GM18508 (cell line): Measurements from ENCODE around the gene CIART.
"Not testable (repeated sequence)": the region's sequence is repeated elsewhere in the genome, so short reads cannot be mapped to it uniquely, and the experiment has no call there.

ENCODE experiments used
- ATAC-seq: cut with Tn5 transposase; IDR thresholded peaks from one replicate; pipeline ENCODE4 v1.9.1; 2021; ENCODE audit warnings: moderate number of reproducible peaks; ENCODE audit not compliant: insufficient read depth, unreplicated experiment

The CIART gene

DNA sequence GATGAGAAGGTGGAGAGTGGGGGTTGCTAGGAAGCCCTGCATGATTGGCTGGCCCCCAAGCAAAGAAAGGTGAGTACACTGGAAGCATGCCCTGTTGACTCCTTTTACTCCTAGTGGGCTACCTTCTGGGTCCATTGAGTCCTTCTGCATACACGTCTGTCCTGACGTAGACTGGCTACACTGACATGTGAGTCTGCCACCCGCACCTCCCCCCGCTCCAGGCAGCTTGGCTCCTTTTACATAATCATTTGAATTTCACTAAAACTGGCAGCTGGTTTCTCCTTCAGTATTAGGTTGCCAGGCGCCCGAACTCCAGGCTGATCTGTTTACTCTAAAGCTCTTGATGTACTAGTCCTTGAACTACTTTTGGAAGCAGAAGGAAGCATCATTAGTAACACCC lies 20.0 kb downstream of the CIART start:
- ATAC-seq = no peak

DNA sequence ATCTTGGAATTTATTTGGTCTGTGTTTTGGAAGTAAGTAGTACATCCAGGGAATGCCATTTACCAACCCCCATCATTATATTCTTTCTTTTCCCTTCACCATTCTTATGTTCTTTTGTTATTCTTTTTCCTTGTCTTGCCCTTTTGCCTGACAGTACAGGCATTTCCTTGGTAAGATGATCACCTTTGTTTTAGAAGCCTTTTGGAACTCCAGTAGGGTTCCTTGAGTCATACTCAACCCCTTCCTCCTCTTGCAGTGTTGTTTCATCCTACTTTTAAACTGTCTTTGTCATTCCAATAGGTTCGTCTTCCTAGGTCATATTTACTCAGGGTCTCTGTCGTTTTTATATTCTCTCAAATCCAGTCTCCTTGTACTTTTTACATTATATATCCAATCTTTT lies 20.5 kb downstream of the CIART start:
- ATAC-seq = no peak

DNA sequence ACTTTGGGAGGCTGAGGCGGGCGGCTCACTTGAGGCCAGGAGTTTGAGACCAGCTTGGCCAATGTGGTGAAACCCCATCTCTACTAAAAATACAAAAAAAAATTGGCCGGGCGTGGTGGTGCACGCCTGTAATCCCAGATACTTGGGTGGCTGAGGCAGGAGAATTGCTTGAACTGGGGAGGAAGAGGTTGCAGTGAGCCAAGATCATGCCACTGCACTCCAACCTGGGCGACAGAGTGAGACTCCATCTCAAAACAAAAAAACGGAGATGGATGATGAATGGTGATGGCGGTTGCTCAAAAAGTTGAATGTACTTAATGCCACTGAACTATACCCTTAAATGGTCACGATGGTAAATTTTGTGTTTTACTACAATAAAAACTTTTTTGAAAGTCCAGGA lies 26.2 kb downstream of the CIART start:
- ATAC-seq = not testable (repeated sequence)

DNA sequence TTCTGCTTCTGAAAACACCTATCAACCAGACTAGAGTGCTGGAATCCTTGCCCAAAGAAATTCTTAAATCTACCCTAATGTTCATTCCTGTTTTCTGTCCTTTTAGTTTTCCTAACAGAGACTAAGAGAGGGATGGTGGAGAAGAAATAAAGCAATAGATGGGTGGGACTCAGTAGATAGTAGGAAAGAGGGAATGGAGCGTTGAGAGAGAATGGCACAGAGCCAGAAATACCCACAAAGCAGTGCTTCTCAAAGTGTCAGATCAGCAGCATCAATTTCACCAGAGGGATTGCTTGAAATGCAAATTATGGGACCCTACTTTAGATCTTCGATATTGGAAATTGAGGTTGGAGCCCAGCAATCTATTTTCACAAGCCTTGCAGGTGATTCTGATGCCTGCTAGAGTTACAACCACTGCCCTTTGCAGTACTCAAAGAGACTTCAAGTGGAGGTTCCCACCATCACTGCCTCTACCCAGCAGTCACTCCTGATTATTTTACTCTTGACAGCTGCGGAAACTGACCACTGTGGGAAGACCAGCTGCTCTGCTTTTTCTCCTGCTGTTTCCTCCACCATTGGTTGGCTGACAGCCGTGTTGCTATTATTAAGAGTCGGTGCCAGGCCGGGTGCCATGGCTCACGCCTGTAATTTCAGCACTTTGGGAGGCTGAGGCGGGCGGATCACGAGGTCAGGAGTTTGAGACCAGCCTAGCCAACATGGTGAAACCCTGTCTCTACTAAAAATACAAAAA lies 27.6 kb downstream of the CIART start:
- no peak for ATAC-seq

DNA sequence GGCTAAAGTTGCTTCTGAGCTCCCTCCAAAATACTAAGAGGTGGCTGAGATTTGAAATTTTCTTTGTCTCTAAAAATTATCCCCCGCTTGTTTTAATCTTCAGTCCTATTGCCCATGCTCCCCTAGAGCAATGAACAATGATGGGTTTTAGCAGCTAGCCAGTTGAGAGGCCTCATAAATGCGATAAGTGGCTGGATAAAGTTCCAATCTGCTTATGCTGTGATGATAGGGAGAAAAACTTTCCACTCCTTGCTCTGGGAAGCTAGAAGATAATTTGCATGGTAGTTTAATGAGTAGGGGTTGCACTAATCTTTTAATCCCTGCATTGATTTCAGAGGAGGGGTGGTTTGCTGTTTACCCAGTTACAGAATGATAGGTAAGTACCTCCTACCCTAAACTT lies 29.4 kb downstream of the CIART start:
- no peak for ATAC-seq

DNA sequence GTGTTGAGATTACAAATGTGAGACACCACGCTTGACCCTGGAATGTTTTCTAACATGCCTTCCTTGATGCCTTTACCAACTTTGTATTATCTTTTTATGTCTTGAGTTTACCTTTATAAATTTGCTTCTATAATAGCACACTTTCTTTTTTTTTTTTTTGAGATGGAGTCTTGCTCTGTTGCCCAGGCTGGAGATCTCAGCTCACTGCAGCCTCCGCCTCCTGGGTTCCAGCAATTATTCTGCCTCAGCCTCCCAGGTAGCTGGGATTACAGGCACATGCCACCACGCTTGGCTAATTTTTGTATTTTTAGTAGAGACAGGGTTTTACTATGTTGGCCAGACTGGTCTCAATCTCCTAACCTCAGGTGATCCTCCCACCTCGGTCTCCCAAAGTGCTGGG lies 32.3 kb downstream of the CIART start:
- not testable (repeated sequence) for ATAC-seq

DNA sequence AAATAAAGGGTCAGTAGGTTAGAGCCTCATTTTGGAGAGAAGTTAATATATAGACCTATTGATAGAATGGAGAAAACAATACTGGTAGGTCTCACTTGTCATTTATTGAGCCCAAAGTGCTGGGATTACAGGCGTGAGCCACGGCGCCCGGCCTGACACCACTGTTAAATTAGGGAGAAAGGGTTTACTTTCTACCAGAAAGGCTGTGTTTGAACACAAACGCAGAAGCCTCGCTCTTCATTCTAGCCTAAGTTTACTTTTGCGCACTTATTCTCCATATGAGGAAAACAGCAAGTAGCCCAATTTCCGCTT lies 38.3 kb downstream of the CIART start:
- ATAC-seq = no peak

DNA sequence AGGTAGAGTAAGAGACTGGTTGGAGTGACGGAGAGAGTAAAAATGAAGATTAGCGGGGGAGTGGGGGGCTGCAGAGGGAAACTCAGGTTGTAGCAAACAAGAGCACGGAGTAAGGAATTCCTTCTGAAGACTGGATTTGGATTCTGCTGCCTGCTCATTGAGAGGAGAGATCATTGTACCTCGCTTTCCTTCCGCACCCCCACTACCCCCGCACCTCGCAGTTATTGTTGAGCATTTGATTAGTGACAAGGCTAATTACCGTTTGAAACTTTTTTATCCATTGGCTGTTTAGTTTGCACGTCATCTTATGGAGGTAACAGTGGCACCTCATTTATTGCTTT lies 39.4 kb downstream of the CIART start:
- ATAC-seq = no peak

DNA sequence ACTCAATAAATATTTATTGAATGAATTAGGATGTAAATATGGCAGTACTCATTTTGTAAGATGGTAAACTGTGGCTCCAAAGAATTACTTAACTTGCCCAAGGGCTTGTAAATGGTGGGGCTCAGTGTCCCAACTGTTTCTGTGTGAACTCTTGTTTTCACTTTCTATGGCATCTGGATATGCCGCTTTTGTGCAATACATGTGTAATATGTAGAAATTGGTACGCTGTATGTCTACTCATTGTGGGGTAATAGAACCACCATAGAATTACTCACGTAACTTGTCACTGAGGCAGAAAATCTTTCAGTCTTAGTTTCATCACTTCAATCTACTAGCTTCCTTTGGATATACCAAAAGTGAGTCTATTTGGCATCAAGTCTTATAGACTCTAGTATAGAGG lies 40.0 kb downstream of the CIART start:
- ATAC-seq = no peak

DNA sequence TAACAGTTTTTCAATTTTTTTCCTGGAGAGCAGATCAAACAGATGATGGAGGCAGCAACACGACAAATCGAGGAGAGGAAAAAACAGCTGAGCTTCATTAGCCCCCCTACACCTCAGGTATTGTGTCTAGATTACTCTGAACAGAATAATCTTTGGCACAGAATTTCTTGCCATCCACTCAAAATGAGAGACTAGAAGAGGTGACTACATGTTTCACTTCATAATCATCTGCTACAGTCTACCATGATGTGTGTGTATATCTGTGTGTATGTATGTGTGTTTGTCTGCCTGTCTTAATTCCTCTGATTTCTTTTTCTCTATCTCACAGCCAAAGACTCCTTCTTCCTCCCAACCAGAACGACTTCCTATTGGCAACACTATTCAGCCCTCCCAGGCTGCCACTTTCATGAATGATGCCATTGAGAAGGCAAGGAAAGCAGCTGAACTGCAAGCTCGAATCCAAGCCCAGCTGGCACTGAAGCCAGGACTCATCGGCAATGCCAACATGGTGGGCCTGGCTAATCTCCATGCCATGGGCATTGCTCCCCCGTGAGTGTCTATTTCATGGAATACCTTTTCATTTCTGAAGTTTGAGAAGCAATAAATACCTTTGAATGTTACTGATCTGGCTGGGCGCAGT lies 50.4 kb downstream of the CIART start:
- ATAC-seq = no peak
